ENCODE data around the gene ANXA4.

Gene ANXA4

GRCh38 chr2:69776886-69777785, 35.2 kb downstream of the ANXA4 start:
- DNase-seq (ENCODE audit: extremely low read depth in 1 of 2, low read depth in 1 of 2), result no peak

- no peak for DNase-seq (ENCODE audit: extremely low read depth in 1 of 2, low read depth in 1 of 2)
Observed at GRCh38 chr2:69777786-69778105, 35.8 kb downstream of the ANXA4 start.

- no peak for DNase-seq (ENCODE audit: extremely low read depth in 1 of 2, low read depth in 1 of 2)
Observed at GRCh38 chr2:69779258-69780001, 37.5 kb downstream of the ANXA4 start.

- DNase-seq (ENCODE audit: extremely low read depth in 1 of 2, low read depth in 1 of 2), result no peak
Observed at GRCh38 chr2:69780921-69781320, 39.0 kb downstream of the ANXA4 start.

DNA sequence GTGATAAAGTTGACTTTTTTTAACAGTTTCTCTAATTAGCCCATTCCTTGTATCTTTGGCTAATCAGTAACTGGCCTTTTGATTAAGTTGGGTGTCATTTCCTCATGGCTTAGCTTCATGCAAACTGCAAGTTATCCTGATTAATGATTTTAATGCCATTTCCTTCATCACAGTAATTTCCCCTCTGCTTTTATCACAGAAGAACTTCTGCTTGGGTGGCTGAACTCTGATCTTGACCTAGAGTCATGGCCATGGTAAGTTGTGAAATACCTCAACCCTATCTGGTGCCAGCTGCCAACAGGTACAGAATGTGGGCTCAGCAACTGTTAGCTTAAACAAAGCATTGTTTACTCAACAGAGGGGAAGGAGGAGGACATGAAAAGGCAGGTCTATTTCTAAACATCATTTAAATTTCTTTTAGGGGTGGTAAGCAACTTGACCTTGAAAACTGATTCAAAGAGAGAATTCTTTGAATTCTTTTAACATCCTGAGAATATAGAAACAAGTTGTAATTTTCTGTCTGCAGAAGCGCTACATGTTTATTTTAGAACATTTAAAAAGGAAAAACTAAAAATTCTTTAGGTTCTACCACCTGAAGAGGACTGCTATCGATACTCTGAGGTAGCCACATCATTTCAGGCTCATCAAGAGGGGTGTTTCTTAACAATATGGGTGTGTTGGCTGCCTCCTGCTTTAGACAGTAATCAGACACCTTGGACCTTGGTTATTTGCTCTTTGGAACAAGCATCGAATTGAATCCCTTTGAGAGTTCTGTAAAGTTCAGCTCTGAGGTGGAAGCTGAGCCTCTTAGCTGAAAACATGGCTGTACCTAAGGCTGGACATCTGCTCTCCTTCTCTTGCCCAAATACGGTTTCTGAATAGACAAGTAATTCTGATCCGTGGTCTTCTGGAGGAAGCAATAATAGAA, 39.7 kb downstream of the ANXA4 start:
- DNase-seq (ENCODE audit: extremely low read depth in 1 of 2, low read depth in 1 of 2), result no peak

GRCh38 chr2:69784228-69784627, 42.3 kb downstream of the ANXA4 start:
- no peak for DNase-seq (ENCODE audit: extremely low read depth in 1 of 2, low read depth in 1 of 2)

DNA sequence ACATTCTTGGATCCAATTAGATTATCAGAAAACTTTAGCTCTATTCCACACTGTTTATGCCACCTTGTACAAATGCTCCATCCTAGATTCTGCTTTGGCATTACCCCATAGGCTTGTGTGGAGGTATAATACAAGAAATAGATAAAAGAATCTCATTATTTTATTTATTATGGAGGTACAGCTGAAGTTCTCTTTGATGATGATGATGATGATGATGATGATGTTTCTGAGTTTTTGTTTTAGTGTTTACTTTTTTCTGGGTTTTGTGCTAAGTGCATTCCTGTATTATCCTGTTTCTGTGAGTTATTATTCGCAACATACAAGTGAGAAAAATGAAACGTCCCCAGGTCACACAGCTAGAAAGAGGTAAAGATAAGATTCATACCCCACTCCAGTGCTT, 43.4 kb downstream of the ANXA4 start:
- no peak for DNase-seq (ENCODE audit: extremely low read depth in 1 of 2, low read depth in 1 of 2)

GRCh38 chr2:69786052-69786560, 44.2 kb downstream of the ANXA4 start:
- no peak for DNase-seq (ENCODE audit: extremely low read depth in 1 of 2, low read depth in 1 of 2)

GRCh38 chr2:69789175-69789721, 47.3 kb downstream of the ANXA4 start:
- DNase-seq (ENCODE audit: extremely low read depth in 1 of 2, low read depth in 1 of 2), result no peak

GRCh38 chr2:69789772-69790600, 48.1 kb downstream of the ANXA4 start:
- no peak for DNase-seq (ENCODE audit: extremely low read depth in 1 of 2, low read depth in 1 of 2)

- DNase-seq (ENCODE audit: extremely low read depth in 1 of 2, low read depth in 1 of 2), result no peak
Observed at GRCh38 chr2:69790601-69790959, 48.6 kb downstream of the ANXA4 start.

DNA sequence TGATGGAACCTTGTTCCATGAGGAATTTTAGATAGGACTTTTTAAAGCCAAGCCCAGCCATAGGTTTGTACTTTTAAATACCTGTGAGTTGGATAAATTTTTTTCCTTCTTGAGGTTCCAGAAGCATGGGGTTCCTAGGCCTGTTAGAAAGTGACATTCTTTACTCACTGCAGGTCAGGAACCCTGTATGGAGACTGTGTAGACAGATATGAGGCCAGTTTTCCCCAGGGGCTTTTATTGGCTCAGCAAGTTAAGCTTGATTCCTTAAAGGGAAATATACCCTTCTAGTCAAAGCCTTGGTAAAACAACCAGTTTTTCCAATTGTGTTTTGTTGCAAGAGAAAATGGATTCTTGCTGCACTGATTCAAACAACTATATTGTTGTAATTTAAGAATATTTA, 49.1 kb downstream of the ANXA4 start:
- DNase-seq (ENCODE audit: extremely low read depth in 1 of 2, low read depth in 1 of 2), result no peak

- DNase-seq (ENCODE audit: extremely low read depth in 1 of 2, low read depth in 1 of 2), result no peak
Observed at GRCh38 chr2:69796174-69796573, 54.2 kb downstream of the ANXA4 start.

GRCh38 chr2:69797235-69797634, 55.3 kb downstream of the ANXA4 start:
- no peak for DNase-seq (ENCODE audit: extremely low read depth in 1 of 2, low read depth in 1 of 2)

GRCh38 chr2:69797836-69798289, 55.9 kb downstream of the ANXA4 start:
- DNase-seq (ENCODE audit: extremely low read depth in 1 of 2, low read depth in 1 of 2), result no peak

- DNase-seq (ENCODE audit: extremely low read depth in 1 of 2, low read depth in 1 of 2), result no peak
Observed at GRCh38 chr2:69798290-69798908, 56.5 kb downstream of the ANXA4 start.

GRCh38 chr2:69798909-69799526, 57.1 kb downstream of the ANXA4 start:
- DNase-seq (ENCODE audit: extremely low read depth in 1 of 2, low read depth in 1 of 2), result no peak

DNA sequence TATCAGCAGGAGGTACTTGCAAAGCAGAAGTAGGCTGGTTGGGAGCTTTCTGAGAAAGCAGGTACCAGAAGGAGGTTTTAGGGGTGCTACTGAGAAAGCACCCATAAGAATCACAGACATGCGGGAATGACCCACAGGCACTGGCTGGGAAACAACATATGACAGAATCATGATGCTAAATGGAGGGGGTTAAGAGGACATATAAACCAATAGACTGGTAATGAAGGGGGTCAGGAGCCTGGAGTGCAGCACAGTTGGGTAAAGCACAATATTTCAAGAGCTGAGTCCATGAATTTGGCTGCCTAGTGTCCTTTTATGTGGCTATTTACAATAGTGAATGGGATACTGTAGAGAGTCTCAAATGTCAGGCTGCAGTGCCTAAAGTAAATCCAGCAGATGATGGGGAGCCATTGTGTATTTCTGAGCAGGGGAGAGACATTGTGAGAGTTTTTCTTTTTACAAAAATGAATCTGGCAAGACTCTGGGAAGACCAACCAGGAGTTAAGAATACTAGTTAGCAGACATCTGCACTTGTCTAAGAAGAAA, 59.9 kb downstream of the ANXA4 start:
- DNase-seq (ENCODE audit: extremely low read depth in 1 of 2, low read depth in 1 of 2), result no peak

Measured in stimulated activated CD8-positive, alpha-beta memory T cell treated with anti-CD3 and anti-CD28 coated beads, Interleukin-7, amount 100 ng/mL, for 48 hours (primary cell).